ENCODE data around the gene PRKCA. TPM values are rescaled to one million over a fixed set of nuclear protein-coding genes. Genes with fewer than 3 reads are reported as not detected.
A peak's percentile ranks its signal among the peaks of the same experiment; 100 is the strongest.

The PRKCA gene
- total RNA-seq, 6 experiments from 2014 or later: 81.2 to 106 (median 92.9) TPM

DNA sequence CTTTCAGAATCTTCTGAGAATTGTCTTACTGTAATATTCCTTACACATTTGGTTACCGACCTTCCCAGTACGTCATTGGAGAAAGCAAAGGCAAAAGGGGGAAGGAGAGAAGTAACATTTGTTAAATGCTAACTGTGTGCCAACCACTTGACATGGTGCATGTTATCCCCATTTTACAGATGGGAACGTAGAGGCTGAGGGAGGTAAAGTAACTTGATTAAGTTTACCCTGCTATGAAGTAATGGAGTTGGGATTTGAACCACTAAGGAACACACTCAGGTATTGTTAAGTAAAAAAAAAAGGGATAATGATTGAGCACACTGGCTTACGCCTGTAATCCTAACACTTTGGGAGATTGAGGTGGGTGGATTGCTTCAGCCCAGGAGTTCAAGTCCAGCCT is 156.4 kb downstream of the PRKCA start:
- Mint-ChIP-seq H3K36me3 (ENCODE audit: low read depth) (peaks cover 50% of the 10 kb centered on the region), H3K27ac (peak overlapping the region; percentile 87), H3K27me3 (ENCODE audit: insufficient read depth) (peaks cover 9% of the 10 kb centered on the region; the same call in 1 of the 2 replicates), H3K4me1 (ENCODE audit: low read depth) (peaks cover 86% of the 10 kb centered on the region), H3K4me3 (no peak overlapping the region), H3K9me3 (peaks cover 6% of the 10 kb centered on the region; the same call in 1 of the 2 replicates)
- no peak for TF ChIP-seq CTCF (IDR thresholded peaks at IDR 0.05)
- DNase-seq: no peak

DNA sequence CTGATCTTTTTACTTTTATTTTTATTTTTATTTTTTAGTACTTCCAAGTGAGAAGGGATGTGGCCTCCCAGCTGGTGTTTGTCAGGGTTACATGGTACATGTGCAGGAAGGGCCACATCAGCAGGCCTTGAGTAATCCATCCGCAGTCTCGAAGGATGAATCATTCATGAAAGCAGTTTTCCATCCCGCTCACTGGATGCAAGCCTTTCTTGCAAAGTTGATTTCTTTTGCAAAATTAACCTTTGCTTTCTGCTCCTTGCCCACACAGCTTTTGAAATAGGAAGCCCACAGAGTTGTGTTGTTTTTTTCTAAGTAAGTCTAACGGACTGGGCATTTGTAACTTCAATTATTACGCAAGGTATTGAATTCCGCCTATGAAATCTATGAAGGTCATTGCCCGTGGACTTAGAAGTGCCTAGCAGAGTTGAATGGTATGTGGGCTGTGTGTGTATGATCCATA is 157.4 kb downstream of the PRKCA start:
- peak overlapping the region; percentile 87 for H3K27ac Mint-ChIP-seq
- peaks cover 9% of the 10 kb centered on the region; the same call in 1 of the 2 replicates for H3K27me3 Mint-ChIP-seq (ENCODE audit: insufficient read depth)
- peaks cover 88% of the 10 kb centered on the region for H3K4me1 Mint-ChIP-seq (ENCODE audit: low read depth)
- peak overlapping the region; percentile 75 for H3K4me3 Mint-ChIP-seq
- H3K9me3 Mint-ChIP-seq: peaks cover 6% of the 10 kb centered on the region; the same call in 1 of the 2 replicates
- peaks cover 42% of the 10 kb centered on the region for H3K36me3 Mint-ChIP-seq (ENCODE audit: low read depth)
- peak; percentile 94 for DNase-seq
- TF ChIP-seq CTCF (IDR thresholded peaks at IDR 0.05): no peak

GRCh38 chr17:66460558-66460957 is 158.1 kb downstream of the PRKCA start:
- Mint-ChIP-seq H3K36me3 (ENCODE audit: low read depth) (peaks cover 36% of the 10 kb centered on the region), H3K27me3 (ENCODE audit: insufficient read depth) (peaks cover 9% of the 10 kb centered on the region; the same call in 1 of the 2 replicates)

GRCh38 chr17:66461343-66461995 is 159.1 kb downstream of the PRKCA start:
- Mint-ChIP-seq H3K4me1 (ENCODE audit: low read depth) (peaks cover 94% of the 10 kb centered on the region), H3K4me3 (0 out of 2 replicates have a peak overlapping the region, but pooled peaks have one; percentile 15), H3K27me3 (ENCODE audit: insufficient read depth) (peaks cover 9% of the 10 kb centered on the region; the same call in 1 of the 2 replicates), H3K36me3 (ENCODE audit: low read depth) (peaks cover 27% of the 10 kb centered on the region), H3K9me3 (peaks cover 6% of the 10 kb centered on the region; the same call in 1 of the 2 replicates), H3K27ac (peak overlapping the region; percentile 87)
- TF ChIP-seq CTCF (IDR thresholded peaks at IDR 0.05): no peak
- no peak for DNase-seq

More at GRCh38 chr17:66460558-66460957, 158.1 kb downstream of the PRKCA start:
- no peak for DNase-seq
- peaks cover 6% of the 10 kb centered on the region; the same call in 1 of the 2 replicates for H3K9me3 Mint-ChIP-seq
- H3K4me3 Mint-ChIP-seq: peak overlapping the region; percentile 75
- peaks cover 90% of the 10 kb centered on the region for H3K4me1 Mint-ChIP-seq (ENCODE audit: low read depth)
- peak overlapping the region; percentile 87 for H3K27ac Mint-ChIP-seq
- TF ChIP-seq CTCF (IDR thresholded peaks at IDR 0.05): no peak

- Mint-ChIP-seq H3K27ac (peak overlapping the region; percentile 87), H3K36me3 (ENCODE audit: low read depth) (peaks cover 21% of the 10 kb centered on the region), H3K4me3 (no peak overlapping the region), H3K9me3 (peaks cover 6% of the 10 kb centered on the region; the same call in 1 of the 2 replicates), H3K4me1 (ENCODE audit: low read depth) (peaks cover 96% of the 10 kb centered on the region), H3K27me3 (ENCODE audit: insufficient read depth) (peaks cover 9% of the 10 kb centered on the region; the same call in 1 of the 2 replicates)
- DNase-seq: no peak
- TF ChIP-seq CTCF (IDR thresholded peaks at IDR 0.05): no peak
These were observed 159.6 kb downstream of the PRKCA start for GRCh38 chr17:66462010-66462409.

Measured in HFFc6 (cell line).